HS-5 (cell line): ENCODE data around the gene PRL.

Source experiments
- DNase-seq: peaks from one replicate; pipeline ENCODE4 v3.0.0-alpha.2; 2012; ENCODE audit warnings: low read depth

Gene PRL

DNA sequence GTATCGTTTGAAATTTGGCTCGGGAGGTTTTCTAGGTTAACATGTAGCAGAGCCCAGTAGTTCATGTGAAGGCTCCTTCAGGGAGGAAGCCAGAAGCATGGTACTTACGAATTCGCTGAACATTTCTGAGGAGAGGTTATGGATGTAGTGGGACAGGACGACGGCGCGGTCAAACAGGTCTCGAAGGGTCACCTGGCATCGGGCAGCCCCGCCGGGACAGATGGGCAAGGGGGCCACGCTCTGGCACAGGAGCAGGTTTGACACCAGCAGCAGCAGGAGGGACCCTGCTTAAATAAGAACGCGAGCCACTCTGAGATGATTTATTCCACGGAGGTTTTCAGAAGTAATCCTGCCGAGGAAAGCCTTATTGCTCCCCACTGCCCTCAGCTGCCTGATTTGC is 2.5 kb downstream of the PRL start:
- DNase-seq = no peak

DNA sequence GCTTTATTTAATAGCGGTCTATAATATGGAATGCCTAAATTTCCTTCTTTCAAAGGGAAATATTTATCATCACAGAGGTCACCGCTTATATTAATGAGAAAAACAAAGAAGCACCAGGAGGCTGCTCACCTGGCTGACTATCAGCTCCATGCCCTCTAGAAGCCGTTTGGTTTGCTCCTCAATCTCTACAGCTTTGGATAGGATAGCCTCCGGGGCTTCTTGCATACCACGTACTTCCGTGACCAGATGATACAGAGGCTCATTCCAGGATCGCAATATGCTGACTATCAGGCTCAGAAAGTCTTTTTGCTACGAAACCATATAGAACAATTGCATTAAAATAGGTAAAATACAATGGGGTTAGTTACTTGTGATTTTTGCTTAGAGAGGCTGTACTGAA is 6.8 kb downstream of the PRL start:
- no peak for DNase-seq

DNA sequence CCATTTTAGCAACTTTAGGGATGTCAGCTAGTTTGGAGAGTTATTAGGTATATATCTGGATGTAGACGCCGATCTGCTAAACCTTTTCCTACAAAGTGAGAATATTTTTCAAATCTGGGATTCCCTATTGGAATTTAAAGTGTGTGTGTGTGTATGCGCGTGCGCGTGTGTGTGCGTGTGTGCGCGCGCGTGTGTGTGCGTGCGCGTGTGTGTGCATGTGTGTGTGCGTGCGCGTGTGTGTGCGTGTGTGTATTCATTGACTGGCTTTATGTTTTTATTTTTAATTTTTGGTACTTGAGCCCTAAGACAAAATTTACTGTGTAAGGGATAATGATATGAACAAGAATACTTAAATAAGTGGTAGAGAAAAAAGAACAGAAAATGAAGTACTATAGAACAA is 8.1 kb downstream of the PRL start:
- no peak for DNase-seq

DNA sequence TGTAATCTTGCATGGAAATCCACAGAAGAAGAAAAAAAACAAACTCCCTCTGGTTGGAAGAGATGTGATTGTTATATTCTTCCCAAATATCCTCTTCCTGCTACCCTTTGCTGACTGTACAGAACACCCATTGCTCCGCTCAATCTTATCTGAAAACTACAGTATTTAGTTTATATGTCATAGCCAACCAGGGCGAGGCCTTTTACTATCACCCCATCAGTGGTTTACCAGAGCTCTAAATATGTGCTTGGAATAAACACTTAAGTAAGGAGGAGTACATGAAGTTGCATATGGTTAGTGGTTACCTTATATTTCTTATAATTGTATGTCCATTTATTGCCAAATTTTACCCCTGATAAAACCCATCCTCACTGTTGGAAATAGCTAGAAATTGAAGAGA is 12.2 kb downstream of the PRL start:
- no peak for DNase-seq

DNA sequence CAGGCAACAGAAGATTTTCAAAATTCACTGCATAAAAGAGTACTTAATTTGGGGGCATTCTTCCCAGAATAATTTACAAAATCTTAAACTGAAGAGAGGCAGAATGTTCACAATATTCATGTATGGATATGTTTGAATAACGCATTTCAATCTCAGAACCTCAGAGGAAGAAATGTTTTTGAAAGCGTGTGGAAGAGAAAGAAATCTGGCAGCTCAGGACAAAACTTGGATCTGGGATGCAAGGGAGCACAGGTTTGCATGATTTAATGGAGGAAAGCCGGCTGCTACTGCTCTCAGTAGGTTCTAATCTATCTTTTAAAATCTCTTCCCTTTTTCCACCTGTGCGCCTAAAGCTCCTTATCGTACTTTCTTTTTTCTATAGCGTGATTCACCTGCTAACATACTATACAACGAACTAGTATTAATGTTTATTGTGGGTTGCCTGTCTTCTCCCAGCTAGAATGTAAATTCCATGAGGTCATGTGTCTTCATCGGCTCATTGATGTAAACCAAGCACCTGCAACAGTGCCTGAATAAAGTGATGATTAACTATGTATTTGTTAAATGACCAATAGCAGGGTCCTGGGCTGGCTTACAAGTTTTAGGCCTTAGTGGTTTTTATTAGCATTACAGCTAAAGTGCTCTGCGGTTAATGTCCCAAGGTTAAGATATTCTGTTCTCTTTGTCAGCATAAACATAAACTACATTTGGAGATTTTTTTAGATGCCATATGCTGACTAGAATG is 15.3 kb downstream of the PRL start:
- DNase-seq = no peak

DNA sequence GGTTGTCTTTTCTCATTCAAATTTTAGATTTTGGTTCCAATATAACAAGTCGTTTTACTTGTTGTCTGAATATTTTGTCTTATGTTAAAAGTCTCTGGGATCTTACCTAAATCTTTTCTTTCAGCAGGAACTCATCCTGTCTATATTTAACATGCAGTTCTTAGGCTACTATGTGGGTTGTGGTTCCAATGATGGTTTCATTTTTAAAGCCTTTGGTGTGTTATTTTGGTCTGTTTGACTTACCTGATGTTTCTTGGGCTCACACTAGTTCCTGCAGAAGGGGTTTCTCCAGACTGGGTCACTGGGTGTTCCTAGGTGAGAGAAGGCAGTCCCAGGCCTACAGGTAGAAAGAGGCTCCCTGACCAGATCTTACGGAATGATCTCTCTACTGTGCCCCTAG is 17.4 kb downstream of the PRL start:
- DNase-seq = no peak

DNA sequence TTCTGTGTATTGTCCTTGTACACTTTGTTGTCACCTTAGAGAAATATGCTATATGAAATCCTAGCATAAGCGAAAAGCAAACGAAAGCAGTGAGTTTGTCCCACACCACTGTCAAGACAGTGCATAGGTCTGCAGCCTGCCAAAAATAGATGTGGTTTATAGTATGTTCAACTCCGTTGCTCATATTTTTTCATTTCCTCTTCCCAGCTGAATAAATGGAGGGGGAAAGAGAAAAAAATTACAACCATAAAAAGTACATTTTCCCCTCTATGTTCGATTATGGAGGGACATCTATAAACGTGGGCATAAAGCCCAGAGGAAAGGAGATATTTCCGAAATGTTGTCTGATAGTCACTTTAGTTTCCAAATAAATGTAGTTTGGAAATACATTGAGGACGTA is 25.8 kb downstream of the PRL start:
- DNase-seq = no peak

DNA sequence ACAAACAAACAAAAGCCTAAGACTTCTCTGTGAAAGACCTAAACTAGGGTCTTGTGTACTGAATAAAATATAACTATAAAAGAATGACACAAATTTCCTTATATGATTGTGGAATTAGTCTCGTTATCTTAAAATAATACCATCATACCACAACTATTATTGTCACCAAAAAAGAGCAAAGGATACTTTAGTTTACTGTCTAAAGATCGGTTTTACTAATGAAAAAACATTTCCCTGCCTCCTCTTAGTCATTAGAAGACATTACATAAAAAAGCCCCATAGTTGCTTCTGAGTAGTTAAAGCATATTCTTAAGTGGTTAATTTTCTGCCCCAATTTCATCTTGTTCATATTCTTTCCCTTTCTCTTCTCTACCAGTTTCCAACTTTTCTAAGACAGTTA is 33.1 kb downstream of the PRL start:
- DNase-seq = no peak

DNA sequence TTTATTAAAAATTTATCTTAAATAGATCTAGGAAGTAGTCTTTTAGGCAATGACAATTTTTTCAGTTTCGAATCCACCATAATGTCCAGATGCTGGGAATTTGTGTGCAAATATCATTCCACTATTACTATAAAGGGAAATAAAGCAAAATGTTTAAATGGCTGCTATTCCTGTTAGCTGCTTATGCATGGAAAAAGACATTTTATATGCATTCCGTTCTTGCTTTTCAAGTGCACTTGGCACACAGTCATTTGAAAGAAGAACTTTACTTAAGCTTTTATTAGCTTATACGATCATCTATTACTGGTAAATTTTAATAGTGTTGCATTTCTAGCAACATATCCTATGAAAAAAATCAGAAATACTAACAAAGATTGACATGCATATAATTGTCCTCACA is 42.0 kb downstream of the PRL start:
- DNase-seq = no peak

DNA sequence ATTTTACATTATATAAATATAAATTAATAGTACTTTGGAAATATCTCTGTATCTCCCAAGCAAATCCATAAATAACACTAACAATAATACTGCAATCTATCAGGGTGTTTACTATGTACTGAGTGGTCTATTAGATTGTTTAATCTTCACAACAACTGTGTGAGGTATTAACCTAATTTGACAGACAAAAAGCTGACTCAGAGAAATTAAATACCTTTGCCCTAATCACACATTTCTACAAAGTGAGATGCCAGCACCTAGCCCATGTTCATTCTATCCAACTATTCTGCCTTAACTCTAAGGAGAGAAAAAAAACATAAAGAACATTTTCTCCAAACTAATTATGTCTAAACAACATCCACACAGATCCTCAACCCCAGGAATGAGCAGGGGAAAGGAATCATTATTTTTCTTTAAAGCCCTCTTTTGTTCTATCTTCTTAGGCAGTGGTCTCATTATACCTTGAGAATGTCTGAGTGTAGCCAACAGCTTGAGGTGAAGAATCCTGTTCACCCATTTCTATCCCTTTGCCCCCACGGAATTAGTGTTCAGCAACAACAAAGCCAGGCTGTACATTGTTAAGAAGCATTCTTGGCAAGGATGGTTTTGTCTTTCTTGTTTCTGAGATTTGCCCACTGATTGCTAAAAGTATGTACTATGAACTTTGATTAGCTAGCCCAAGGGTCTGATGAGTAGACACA is 42.7 kb downstream of the PRL start:
- no peak for DNase-seq

DNA sequence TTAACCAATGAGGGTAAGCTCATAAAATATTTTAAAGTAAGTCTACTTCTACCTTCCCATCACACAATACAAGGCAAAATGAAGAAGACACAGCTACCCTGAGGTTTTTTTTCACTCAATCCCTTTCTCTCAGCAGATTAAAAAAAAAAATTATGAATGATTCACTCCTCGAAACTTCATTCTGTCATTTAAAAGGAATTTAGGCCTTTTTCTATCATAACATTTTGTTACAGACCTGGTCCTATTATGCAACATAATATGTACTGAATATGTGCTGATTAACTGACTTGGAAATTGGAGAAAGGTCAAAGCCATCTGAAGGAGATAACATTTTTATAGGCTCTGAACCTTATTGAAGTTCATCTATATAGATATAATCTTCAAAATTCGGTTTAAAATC is 45.5 kb downstream of the PRL start:
- peak; percentile 61 for DNase-seq

DNA sequence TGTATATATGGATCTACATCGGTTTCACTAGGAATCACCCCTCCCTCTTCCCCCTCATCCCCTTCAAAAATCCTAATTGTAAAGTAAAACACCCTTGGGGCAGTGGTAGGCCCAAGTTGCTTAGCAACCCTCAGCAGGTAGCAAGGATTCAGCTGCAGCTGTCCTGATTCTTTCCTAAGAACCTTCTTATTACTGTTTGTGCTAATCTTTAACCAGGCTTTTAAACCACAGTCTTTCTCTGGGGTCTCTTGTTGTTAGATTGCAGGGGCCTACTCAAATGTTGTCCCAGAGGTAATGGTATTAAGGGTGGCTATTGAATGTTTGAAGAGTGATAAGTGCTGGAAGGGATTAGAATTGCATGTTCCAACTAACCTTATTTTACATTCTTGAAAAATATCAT is 46.4 kb downstream of the PRL start:
- no peak for DNase-seq

DNA sequence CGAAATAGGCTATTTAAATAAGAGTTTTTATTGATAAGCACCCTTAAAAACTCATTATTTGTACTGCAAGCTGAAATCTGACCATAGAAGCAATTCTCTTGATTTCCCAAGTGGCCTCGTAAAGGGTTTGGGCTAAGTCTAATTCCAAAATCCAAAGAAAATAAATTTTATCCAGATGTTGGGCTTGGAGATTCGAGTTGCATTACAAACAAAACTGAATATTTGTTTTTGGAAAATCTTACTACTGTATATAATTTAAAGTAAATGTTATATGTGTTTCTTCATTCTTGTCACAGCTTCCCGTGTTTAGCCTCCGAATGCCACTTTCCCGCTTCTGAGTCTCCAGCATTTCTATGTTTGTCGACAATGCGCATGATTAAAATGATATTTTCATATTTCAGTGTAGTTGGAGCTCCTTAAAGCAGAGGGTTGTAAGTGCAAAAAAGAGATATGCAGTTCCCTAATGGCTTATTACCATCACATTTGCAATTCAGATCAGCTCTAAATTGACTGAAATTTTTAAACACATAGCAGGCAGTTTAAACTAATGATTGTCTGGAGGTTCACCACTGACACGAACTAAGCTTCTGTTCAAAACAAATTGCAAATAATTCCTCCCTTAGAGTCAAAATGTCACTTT is 47.0 kb downstream of the PRL start:
- DNase-seq = no peak

DNA sequence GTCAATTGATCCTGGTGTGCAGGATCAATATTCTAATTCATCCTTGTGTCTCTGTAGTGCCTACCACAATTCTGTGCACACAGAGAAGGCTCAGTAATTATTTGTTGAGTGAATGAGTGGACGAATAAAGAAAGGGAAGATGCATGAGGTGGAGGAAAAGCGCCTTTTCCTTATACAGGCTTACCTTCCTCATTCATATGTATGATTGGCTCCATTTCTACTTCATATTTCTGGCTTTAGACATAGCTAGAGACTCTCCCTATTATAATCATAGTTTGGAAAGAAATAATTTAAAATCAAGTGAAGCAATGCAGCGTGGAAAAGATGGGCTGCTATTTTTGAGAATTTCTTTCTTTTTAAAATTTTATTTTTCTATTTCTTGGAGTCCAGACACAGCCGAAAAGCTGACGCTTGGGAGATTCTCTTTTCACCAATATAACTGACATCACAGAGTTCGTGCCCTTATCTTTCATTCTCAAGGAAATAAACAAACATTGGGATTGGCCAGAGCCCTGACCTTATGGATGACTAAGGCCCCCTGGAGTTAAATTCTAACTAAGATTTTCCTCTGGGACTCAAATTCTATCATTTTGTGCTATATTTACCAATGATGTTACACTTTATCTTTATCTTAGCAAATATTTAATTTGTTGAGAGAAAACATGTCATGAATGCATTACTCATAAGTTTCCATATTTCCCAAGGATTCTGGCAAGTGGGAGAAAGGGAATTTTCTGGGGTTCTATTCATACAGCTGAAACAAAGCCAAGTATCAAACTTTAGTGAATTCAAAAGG is 48.1 kb downstream of the PRL start:
- DNase-seq = peak; percentile 64

DNA sequence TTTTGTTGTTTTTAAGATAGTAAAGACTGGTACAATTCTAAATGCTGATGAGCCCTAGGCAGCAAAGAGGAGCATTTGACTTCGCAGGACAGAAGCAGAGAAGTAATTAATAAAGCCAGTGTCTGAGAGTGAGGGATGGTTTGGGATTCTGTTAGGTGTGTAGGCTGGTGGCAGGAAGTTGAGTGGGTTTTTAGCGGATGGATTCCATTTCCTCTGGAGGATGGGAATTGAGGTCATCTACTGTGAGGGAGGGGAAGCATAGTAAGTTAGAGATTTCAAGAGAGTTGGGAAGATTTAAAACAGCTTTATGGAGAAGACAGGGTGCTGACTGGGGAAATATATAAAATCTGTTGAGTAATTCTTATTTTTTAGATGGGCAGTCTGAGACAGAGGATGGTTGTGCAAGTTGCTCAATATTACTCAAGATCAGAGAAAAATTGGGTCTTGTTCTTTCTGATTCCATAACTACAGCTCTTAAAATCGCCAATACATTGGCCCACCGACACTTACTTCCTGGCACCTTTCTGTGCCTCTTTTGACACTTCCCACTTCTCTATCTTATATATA is 48.8 kb downstream of the PRL start:
- no peak for DNase-seq

DNA sequence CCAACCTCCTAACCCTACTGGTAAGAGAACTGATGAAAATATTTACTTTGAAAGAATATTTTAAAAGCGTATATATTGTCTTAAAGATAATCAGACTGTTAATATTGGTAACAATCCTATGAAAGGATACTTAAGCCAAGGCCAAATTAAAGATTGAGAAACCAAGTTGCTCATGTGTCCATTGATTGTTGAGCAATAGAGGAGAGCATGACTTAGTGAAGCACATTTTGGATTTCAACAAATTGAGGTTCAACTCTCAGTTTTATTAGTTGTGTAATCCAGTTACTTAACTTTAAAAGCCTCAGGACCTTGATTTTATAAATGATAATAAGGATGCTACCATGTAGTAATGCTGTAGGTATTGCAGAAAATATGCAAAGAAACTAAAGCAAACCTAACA is 56.8 kb downstream of the PRL start:
- no peak for DNase-seq

DNA sequence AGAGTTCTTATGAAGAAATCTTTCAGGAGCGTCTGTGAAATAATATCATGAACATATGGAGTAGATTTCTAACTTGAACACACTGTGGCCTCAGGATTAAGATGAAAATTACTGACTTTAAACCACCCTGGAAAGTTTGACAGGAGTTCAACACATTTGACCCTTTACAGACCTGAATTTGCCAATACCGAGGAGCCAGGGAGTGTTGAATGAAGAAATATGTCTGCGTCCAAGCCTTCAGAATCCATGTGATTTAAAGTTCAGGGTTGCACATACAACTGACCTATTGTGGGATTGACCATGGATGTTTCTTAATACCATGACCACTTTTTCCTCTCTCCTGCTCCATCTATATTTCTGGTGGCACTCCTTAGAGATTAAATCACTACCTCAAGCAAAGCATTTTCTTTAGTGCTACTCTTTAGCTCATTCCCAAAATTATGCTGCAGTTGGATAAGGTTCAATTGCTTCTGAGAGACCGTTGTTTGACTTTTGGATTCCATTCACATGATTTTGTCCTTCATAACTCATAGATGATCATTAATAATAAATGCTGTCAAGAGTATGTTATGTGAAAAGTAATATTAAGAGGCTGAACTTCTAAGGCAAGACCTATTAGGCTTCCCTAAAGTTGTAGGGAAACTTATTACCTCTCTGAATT is 57.4 kb downstream of the PRL start:
- no peak for DNase-seq

DNA sequence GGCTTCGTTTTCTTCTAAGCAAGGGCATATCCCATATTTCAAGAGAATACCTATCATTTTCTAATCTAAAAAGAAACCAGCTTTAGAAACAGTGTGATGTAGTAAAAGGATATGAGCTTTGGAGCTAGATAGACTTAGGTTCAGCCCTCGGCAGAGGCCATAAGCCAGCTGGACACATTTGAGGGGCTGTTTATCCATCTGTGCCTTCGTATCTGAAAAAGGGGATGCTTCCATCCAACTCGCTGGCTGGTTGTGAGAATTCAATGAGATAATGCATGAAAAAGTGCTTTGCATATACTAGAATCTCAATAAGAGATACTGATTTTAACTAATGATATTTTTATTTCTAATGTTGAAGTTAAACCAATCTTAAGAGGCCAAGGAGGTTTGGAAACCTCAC is 58.0 kb downstream of the PRL start:
- no peak for DNase-seq

DNA sequence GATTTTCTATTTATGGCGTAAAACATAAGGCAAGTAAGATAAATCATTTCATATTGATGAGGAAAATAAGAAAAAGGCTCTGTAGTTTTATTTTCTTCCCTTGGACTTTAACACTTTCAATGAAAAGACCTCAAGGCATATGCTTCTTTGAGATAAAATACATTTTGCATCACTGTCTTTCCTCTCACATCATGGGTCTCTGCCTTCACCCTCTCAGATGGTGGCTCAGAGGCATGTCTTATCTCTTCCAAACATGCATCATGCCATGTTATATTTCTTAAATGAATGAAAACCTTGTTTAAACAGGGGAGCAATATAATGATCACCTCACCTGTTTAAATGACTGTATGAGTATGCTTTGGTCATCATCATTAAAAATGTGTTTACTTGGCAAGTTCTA is 59.3 kb downstream of the PRL start:
- DNase-seq = no peak
